Activated gamma-delta T cell (primary cell): ENCODE measurements around the gene XYLB.

Experiments used
- DNase-seq: peaks from one replicate; lab custom pipeline; 2025; lab: John Stamatoyannopoulos, UW

The XYLB gene

DNA sequence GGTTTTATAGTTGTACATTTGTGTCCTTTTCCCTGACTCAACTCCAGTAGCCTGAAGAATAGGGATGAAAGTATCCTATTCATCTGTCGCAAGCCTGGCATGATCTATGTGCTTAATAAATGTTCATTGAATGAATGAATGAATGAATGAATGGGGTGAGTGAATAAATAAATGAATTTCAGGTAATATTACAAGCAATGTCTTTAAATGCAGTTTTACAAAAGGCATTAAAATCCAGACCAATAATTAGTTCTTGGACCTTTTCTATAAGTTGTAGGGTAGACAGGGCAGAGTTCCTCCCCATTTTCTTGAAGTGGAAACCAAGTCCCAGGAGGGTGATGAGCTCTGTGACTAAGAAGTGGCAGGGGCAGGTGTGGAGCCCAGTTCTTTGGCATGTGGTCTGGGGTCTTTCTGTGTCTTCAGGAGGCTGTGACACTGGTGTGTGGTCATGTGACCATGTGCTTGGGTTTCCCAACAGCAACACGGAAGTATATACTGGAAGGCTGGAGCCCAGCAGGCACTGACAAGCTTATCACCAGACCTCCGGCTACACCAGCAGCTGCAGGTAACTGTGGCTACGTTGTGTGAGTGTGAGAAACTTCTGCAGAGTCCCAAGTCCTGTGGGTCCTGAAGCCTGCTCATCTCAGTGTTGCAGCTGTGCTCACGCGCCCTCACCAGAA, 18.3 kb downstream of the XYLB start:
- no peak for DNase-seq

DNA sequence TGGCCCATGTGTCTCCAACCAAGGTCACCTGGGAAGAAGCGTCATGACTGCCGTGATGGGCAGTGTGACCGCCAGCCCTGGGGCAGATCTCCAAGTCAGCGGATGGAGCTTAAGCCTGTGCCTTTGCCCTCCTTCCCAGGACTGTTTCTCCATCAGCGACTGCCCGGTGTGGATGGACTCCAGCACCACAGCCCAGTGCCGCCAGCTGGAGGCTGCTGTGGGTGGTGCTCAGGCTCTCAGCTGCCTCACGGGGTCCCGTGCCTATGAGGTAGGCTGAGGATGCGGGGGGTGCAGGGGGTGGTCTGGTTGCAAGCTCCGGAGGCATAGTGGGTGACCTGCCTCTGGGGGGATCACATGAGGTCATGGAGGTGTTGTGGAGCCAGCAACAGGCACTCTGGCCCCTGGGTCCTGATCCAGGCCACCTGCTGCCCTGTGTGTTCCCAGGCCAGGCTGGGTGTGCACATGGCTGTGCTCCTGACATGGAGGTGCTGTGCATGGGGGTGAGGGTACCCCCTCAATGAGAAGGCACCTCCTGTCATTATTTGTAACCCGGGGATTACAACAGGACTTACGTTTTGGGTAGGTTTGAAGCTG, 19.0 kb downstream of the XYLB start:
- DNase-seq, result no peak

DNA sequence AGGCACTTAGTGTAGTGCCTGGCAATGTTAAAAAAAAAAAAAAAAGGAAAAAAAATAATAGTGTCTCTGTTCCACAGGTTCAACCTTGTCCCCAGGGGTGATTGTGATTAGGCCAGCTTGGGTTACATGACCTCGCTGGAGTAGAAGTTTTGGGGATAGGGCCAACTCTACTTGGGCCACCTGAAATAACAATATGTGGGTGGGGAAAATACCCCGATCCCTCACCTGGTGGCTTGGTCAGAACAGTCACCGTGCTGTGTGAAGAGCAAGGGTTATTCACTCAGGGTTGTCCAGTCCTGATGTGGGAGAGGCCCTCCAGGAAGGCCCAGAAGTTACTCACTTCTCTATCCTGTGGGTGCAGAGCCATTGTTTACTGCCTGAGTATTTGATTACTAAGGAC, 19.5 kb downstream of the XYLB start:
- no peak for DNase-seq

DNA sequence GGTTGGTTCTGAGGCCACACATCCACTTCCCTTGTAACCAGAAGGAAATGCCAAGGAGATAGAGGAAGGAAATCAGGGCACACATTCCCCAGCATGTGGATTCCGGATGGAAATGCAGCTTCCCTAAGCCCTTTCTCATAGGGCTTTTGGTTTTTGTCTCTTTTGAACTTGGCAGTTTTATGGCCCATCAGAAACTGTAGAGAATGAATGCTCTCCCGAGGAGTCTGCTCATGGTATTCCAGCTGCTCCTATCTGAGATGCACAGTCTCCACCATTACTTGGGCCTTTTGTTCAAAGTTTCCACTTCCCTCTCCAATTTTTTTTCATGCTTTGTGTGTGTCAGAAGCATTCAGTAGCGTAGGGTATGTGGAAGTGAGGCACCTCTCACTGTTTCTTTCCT, 21.2 kb downstream of the XYLB start:
- no peak for DNase-seq

DNA sequence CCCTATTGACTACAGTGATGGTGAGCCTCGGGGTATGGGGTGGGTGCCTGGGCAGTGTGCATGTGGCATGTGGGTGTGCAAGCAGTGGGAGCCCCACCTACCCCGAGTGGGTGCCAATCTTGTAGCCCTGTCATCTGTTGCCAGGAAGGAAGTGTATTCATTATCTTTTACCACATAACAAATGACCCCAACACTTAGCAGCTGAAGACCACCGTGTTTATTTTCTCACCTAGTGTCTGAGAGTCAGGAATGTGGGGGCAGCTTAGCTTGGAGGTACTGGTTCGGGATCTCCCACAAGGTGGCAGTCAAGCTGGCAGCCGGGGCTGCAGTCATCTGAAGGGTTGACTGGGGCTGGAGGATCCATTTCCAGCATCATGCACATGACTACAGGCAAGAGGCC, 21.7 kb downstream of the XYLB start:
- DNase-seq, result no peak

DNA sequence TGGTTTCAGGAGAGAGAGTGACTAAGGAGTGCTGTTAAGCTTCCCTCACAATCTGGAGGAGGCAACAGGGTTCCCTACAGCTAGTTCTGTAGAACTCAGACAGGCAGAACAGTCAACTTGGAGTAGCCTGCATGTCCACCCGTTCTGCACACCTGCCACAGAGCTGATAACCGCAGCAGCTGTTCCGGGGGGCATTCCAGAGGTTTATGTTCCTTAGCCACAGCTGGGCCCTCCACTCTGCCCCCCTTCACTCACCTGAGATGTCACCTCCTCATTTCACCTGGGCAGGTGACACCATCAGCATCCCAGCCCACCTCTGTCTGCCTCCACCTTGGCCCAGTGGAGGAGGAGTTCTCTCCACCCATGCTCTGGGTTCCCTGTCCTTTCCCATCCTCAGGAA, 22.6 kb downstream of the XYLB start:
- DNase-seq, result no peak

DNA sequence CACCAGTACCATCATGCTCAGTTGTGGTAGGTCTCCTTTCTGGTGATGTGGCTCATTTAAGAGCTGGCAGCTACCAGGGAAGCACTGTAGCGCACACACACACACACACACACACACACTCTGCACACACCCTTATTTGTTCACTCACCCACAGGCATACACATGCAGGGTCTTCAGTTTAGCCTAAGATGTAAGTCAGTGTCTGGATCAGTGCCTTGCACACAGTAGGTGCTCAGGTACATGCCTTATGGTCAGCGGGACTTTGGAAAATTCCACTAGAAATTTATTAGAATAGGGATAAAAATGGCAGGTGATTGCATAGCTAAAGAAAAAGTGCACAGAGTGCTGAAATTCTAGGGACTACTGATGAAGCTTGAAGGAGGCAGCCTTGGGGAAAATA, 23.6 kb downstream of the XYLB start:
- DNase-seq, result no peak

DNA sequence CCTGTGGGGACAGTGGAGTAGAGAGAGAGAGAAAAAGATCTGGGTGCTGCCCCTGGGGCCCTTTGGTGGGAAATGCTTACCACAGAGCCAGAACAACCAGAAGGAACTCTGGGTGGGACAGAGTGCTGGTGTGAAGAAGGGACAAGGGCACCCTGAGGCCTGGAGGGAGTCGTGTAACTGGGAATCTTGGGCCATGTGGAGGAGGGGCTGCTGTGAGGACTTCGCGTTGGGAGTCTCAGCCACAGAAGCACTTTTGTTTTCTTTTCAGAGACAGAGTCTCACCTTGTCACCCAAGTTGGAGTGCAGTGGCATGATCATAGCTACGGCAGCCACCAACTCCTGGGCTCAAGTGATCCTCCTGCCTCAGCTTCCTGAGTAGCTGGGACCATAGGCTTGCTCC, 24.3 kb downstream of the XYLB start:
- DNase-seq, result no peak

DNA sequence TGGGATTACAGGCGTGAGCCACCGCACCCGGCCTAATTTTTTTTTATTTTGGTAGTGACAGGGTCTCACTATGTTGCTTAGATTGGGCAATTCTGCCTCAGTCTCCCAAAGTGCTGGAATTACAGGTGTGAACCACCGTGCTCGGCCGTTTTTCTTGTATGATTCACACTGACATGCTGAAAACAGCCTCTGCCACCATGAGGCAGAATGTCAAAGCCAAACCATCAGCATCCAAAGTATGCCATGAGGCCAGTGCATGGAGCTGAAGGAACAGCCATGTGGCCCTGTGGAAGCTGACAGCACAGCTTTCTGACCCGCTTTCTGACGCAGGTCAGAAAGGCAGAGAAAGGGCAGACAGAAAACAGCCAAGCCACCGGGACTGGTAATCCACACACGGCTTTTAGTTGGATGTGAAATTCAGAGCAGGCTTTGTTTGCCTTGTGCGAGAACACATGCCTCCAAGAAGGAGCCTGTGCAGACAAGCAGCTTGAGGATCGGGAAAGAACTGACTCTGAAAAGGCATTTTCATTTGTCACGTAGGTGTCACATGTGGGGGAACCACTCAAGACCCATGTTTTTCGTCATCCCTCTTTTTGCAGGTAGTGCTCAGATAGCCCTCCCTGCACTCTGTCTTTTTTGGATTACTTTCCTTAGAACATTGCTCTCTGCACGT, 25.1 kb downstream of the XYLB start:
- no peak for DNase-seq

DNA sequence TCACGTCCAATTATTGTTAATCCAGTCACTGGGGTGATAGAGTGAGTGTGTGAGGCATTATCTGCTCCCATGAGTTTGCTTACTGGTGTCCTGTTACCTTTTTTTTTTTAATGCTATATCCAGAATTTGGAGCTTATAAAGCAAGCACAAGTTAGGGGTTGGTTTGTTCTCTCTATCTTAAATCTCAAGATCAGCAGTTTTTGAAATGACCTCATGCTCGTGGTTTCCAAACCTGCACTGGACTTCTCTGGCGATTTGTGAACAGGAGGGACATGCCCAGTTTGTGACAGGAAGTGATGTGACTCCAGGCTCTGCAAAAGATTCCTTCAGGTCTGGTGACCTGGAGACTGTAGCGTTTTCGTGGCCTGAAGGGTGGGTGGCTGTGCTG, 25.6 kb downstream of the XYLB start:
- no peak for DNase-seq

DNA sequence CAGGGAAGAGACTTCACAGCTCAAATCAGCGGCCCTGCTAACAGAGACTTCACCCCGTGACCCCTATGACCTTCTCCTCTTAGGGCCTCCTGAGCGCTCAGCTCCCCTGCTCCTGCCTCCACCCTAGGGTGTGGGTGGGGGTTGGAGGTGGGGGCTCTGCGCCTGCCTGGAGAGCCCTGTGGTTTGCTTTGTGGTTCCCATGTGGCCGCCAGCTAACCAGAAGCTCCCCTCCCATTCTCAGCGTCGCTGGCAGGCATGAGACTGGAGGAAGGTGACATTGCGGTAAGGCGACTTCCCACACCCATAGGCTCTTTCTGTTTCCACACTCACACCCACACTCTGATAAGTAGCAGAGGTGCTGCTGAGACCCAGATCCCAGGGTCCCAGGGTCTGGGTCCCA, 27.6 kb downstream of the XYLB start:
- DNase-seq, result no peak

DNA sequence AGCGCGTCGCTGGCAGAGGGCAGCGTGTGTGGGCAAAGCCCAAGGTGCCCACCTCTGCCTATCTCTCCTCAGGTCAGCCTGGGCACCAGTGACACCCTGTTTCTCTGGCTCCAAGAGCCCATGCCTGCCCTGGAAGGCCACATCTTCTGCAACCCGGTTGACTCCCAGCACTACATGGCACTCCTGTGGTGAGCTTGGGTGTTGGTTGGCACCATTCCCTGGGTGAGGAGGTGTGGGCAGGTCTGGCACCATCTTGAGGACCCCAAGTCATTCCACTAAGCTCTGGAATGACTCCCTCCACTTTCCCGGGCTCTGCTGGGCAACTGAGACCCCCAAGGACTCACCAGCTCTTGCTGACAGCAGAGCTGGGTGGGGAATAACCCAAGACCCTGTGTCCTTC, 28.5 kb downstream of the XYLB start:
- DNase-seq, result no peak

DNA sequence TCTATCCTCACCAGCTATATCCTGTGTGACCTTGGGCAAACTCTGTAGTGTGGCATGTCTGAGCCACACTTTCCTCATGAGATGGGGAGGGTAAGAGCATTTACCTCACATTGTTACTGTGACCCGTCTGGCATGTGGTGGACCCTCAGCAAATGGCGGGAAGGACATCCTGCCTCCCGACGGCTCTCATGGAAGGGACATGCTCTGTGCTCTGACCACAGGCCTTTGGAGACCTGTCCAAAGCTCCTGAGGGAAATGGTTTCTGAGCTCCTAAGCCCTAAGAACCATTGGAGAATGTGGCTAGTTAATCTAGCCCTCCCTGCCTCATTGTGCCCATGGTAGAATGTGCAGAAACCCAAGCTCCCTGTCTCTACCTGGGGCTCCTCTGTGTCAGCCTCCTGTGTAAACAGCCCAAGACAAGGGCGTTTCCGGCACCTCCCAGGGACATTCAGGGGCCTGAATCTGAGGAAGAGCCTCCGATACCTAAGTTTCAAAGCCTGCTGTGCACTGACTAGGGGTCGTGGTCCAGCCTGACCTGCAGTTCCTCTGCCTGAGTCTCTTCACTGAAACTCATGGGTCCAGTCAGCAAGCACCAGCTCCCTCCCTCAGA, 29.0 kb downstream of the XYLB start:
- DNase-seq, result no peak

DNA sequence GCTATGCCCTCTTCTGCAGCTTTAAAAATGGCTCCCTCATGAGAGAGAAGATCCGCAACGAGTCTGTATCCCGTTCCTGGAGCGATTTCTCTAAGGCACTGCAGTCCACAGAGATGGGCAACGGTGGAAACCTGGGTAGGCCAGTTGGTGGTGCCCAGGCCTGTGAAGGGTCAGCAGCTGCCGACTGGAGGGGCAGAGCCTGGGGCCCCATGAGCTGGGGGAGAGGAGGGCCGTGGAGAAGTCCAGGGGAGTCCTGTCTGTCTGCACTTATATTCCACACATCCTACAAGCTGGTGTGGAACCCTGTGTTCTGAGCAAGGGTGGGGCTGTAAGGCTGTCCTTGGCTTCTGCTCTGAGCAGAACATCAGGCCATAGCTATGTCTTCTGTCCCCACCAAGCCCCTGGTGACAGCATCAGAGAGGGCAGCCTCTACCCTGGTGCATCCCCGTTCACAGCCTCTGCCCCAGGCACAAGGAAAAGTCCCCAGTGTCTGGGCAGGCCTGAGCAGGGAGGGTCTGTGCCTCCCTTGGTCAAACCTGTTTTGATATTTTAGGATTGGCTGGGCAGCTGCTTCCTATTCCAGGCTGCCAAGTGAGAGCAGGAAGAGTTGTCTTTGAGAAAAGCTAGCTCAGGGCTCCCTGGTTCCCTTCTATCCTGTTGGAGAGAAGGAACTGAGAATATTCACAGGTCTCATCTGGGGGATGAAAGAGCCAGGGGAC, 29.7 kb downstream of the XYLB start:
- DNase-seq, result no peak

DNA sequence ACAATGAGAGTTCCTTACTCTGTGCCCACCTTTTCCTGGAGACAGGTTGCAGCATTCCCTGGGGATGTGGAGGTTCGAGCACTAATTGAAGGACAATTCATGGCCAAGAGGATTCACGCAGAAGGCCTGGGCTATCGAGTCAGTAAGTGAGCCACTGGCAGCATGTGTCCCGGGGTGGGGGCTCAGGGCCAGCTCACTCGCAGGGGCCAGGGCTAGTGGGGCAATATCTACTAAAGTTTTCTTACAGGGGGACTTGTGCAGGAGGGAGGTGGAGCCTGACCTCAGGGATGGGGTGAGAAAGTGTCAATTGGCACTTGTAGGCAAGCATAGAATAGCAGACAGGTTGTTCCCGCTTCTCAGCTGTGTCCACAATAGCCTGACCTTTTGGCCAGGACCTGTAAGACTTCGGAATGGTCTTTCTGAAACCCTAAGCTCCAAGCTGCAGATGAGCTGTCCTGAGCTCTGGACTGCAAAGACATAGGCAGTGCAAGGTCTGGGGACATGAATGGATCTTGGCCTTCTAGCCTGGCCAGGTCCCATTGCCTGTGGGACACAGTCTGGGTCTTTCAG, 32.7 kb downstream of the XYLB start:
- no peak for DNase-seq

DNA sequence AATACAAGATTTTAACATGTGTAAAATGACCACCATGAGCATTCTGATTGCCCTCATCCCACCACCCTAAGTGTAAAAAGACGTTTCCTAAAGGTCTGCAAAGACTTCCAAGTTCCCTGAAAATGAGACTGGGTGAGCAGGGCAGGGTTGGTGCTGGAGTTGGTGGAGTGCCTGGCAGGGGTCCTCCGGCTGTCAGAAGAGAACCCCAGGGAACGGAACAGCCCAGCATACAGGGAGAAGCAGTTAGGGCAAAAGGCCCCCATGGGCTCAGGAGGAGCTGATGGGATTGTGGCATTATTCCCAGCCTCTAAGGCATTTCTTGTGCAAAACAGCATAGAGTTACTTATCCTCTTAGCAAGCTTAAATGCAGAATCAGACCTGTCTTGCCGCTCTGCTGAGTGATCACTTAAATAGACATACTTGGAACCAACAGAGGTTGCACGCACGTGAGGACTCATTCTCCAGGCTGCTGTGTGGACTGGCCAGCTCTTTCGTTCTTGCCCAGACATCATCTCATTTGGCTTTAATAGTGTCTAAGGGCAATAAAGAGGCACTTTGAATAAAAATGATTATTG, 36.0 kb downstream of the XYLB start:
- DNase-seq, result no peak

DNA sequence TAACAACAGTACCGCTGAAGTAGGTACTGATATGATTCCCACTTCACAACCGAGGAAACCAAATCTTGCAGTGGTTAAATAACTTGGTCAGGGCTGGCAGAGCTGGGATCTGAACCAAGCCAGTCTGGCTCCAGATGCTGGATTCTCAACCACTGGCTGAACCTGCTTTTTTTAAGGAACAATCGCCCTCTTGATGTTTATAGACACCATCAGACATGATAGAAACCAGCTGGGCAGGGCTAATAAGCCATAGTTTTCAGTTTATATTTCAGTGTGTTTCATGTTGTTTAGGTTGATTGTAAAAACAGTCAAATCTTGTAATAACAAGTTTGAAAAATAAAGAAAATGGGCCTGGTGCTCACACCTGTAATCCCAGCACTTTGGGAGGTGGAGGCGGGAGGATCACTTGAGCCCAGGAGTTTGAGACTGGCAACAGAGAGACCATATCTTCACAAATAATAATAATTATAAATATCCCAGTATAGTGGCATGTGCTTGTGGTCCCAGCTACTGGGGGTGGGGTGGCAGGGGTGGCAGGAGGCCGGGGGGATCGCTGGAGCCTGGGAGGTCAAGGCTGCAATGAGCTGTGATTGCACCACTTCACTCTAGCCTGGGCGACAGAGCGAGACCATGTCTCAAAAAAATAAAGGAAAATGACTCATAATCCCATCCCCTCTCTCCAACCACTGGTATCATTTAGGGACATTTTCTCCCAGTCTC, 36.7 kb downstream of the XYLB start:
- no peak for DNase-seq

DNA sequence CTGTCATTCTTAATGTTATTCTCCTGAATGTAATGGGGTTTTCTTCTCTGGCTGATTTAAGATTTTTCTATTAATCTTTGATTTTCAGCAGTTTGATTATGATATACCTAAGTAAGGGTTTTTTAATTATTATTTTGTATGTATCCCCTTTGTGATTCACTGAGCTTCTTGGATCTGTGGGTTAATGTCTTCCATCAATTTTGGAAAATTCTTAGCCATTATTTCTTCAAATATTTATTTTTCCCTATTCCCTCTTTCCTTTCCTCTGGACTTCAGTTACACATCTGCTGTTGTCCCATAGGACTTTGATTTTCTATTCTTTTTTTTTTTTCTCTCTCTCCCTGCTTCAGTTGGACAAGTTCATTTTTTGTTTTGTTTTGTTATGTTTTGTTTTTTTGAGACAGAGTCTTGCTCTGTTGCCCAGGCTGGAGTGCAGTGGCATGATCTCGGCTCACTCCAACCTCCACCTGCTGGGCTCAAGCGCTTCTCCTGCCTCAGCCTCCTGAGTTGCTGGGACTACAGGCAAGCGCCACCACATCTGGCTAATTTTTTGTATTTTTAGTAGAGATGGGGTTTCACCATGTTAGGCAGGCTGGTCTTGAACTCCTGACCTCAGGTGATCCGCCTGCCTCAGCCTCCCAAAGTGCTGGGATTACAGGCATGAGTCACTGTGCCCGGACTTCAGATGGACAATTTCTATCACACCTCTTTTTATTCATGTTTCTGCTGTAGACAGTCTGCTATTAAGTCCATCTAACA, 40.6 kb downstream of the XYLB start:
- no peak for DNase-seq

DNA sequence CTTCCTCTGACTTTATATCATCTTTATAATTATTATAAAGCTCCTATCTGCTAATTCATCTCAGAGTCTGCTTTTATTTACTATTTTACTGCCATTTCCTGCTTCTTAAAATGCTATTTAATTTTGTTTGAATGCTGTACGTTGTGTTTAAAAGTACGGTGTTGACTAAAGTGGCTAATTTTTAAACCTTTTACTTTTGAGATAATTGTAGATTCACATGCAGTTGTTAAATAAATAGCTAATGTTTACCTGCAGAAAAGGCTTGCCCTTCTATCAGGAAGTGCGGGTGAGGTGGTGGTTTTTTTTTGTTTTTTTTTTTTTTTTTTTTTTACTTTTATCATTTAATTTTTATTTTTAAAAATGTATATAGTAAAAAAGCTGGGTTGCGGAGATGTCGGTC, 41.3 kb downstream of the XYLB start:
- DNase-seq, result no peak

DNA sequence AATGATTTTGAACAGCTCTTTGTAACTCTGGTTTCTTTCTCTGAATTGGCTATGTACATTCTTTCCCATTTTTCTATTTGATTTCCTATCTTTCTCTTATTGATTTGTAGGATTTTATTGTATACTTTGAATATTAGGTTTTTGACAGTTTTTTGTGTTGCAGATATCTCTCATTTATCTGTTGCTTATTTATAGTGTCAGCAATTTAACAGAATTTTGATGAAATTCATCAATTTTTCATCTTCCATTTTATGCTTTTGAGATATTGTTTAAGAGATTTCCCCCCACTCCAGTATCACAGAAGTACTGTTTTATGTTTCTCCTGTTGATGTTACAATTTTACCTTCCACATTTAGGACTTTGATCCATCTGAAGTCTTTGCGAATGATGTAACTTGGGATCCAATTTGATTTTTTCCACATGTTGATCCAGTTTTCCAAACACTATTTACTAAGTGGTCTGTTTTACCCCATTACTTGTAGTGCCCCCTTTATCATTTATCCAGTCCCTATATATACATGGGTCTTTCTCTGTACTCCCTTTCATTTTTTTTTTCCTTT, 46.1 kb downstream of the XYLB start:
- no peak for DNase-seq
